Measurements from ENCODE around the gene UTP14C.
"Not testable (repeated sequence)": the region's sequence is repeated elsewhere in the genome, so short reads cannot be mapped to it uniquely, and the experiment has no call there.

GRCh38 chr13:51984904-51985303, 39.6 kb upstream of the UTP14C start:
- TF ChIP-seq TCF12 (IDR thresholded peaks at IDR 0.05); TCF12 (CRISPR knock-in tag; IDR thresholded peaks at IDR 0.05); ZNF580 (CRISPR knock-in tag; IDR thresholded peaks at IDR 0.05; ENCODE audit: borderline replicate concordance, low read depth); BRD4 (CRISPR knock-in tag; IDR thresholded peaks at IDR 0.05); SIN3A (IDR thresholded peaks at IDR 0.05; ENCODE audit: borderline replicate concordance, low read depth, low read length); RFX5 (IDR thresholded peaks at IDR 0.05; ENCODE audit: low read depth, low read length); ZNF567 (CRISPR knock-in tag; IDR thresholded peaks at IDR 0.05; ENCODE audit: borderline replicate concordance); ZNF333 (CRISPR knock-in tag; IDR thresholded peaks at IDR 0.05; ENCODE audit: borderline replicate concordance); ZNF251 (CRISPR knock-in tag; IDR thresholded peaks at IDR 0.05); AHR (CRISPR knock-in tag; IDR thresholded peaks at IDR 0.05); FOXP4 (CRISPR knock-in tag; IDR thresholded peaks at IDR 0.05); TAF1 (CRISPR knock-in tag; IDR thresholded peaks at IDR 0.05); PRDM15 (CRISPR knock-in tag; IDR thresholded peaks at IDR 0.05); RXRB (CRISPR knock-in tag; IDR thresholded peaks at IDR 0.05; ENCODE audit: borderline replicate concordance); ZC3H13 (CRISPR knock-in tag; IDR thresholded peaks at IDR 0.05): not testable (repeated sequence)
